Breast epithelium (tissue), 4 donors: ENCODE measurements around the gene WFDC5. TPM values are rescaled to one million over a fixed set of nuclear protein-coding genes. Genes with fewer than 3 reads are reported as not detected.

ENCODE experiments used
- DNase-seq, 2 donors: peaks; one replicate each; pipeline ENCODE4 v3.0.0-alpha.2; 2019; ENCODE audit warnings: low spot score in 2 of 2
- H3K27ac ChIP-seq, 2 donors: fragments of 200-600 bp; sonication (generic) in 1 of 2; one replicate each; pipeline ENCODE4 v1.5.1; 2016 to 2019; ENCODE audit warnings: mild to moderate bottlenecking in 1 of 2
- H3K27me3 ChIP-seq, 2 donors: fragments of 200-600 bp; sonication (generic) in 1 of 2; one replicate each; pipeline versions ENCODE4 v1.5.1 to v1.6.0; 2017 to 2019; ENCODE audit warnings: control low read depth in 1 of 2, mild to moderate bottlenecking in 1 of 2
- H3K36me3 ChIP-seq: fragments of 200-600 bp; one replicate; pipeline ENCODE4 v1.5.1; 2019
- H3K4me1 ChIP-seq, 2 donors: fragments of 200-600 bp; sonication (generic); one replicate each; pipeline ENCODE4 v1.5.1; 2016 to 2019; ENCODE audit warnings: control low read depth in 1 of 2
- H3K4me3 ChIP-seq, 3 donors: fragments of 200-600 bp; sonication (generic); 1 replicate in 2 of 3; 2 replicates in 1 of 3; pipeline ENCODE4 v1.5.1; 2016 to 2019; ENCODE audit warnings: mild to moderate bottlenecking in 3 of 3, moderate library complexity in 2 of 3
- H3K9me3 ChIP-seq, 2 donors: fragments of 200-600 bp; sonication (generic) in 1 of 2; one replicate each; pipeline ENCODE4 v1.5.1; 2016 to 2019; ENCODE audit warnings: control low read depth in 1 of 2
- POLR2A ChIP-seq: fragments of 450-650 bp; IDR thresholded peaks from one replicate; pipeline ENCODE4 v1.6.1; 2016; ENCODE audit warnings: antibody characterized with exemption, mild to moderate bottlenecking, moderate library complexity
- POLR2AphosphoS5 ChIP-seq, 3 donors: sonication (generic); formaldehyde crosslinking; IDR thresholded peaks; one replicate each; pipeline ENCODE4 v1.6.1; 2017; ENCODE audit warnings: antibody characterized with exemption in 3 of 3
- intact Hi-C: fragments of 100-400 bp; cut with DNase I; formaldehyde crosslinking; loops from one replicate; pipeline ENCODE4 v1.15.1; 2023; ENCODE audit warnings: low total_unique reads
- total RNA-seq, 3 donors: library from RNA; depleted of rRNA; stranded (reverse); fragments of >200 nt; gene quantifications; one replicate each; pipeline ENCODE4 v1.1.0, GENCODE V29; 2016
- TF ChIP-seq, protein P1 (sequence below), 3 donors: fragments of 450-650 bp; IDR thresholded peaks; one replicate each; pipeline ENCODE4 v1.5.1; 2016 to 2017; ENCODE audit warnings: antibody characterized with exemption in 3 of 3, mild to moderate bottlenecking in 3 of 3, moderate library complexity in 3 of 3

WFDC5 gene
- total RNA-seq, 3 donors from 2014 or later, result not detected

DNA sequence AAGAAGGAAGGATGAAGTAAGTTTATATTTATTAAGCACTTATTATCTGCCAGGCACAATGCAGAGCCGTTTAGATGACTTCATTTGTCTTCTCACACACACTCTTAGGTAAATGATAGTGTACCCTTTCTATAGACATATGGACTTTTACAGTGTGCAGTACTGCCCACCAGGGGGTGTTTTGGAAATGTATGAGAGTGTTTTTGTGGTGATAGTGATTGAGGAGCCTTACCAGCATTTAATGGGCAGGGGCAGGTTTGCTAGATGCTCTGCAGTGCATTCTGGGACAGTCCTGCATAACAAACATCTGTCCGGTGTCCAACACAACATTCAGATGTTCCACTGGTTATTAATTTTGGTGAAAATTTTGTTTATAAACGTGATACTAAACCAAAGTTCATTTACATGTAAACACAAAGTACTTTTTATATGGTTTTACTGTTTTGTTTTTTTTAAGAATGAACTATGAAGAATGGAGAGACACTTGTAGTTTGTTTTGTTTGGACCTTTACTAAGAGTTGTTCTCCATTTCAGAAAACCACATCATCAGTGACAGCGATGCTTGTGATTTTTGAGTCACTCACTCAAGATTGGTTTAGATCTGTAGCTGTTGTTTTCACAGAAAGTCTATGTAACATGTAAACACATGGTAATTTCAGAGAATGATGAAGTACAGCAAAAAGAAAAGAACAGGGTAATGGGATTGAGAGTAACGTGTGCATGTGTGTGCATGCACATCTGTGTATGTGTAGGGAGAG is 33.9 kb downstream of the WFDC5 start:
- no peaks in the 10 kb centered on the region for H3K36me3 ChIP-seq

DNA sequence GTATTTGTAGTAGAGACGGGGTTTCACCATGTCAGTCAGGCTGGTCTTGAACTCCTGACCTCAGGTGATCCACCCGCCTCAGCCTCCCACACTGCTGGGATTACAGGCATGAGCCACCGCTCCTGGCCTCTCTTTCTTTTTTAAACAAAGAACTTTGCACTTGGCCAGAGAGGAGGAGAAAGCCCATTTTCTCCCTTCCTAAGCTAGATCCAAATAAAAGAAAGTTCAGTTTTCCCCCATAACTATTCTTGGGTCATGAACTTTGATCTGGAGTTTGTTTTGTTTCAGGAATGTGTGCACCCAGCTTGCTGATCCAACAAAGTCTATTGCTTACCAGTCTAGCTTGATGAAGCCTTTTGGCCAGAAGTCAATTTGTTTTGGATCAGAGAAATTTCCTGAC is 37.4 kb downstream of the WFDC5 start:
- Histone ChIP-seq H3K9me3 (peaks cover 5 to 7% of the 10 kb centered on the region in 2 donors), H3K4me1 (no peaks in the 10 kb centered on the region), H3K27me3 (no peaks in the 10 kb centered on the region), H3K4me3 (no peak overlapping the region), H3K36me3 (no peaks in the 10 kb centered on the region), H3K27ac (no peak overlapping the region)
- intact Hi-C loops, result no loop called here
- TF ChIP-seq POLR2A (no peak), POLR2AphosphoS5 (IDR thresholded peaks at IDR 0.05) (no peak)
- TF ChIP-seq, protein P1, sequence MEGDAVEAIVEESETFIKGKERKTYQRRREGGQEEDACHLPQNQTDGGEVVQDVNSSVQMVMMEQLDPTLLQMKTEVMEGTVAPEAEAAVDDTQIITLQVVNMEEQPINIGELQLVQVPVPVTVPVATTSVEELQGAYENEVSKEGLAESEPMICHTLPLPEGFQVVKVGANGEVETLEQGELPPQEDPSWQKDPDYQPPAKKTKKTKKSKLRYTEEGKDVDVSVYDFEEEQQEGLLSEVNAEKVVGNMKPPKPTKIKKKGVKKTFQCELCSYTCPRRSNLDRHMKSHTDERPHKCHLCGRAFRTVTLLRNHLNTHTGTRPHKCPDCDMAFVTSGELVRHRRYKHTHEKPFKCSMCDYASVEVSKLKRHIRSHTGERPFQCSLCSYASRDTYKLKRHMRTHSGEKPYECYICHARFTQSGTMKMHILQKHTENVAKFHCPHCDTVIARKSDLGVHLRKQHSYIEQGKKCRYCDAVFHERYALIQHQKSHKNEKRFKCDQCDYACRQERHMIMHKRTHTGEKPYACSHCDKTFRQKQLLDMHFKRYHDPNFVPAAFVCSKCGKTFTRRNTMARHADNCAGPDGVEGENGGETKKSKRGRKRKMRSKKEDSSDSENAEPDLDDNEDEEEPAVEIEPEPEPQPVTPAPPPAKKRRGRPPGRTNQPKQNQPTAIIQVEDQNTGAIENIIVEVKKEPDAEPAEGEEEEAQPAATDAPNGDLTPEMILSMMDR (IDR thresholded peaks at IDR 0.05), result no peak
- DNase-seq, result no peak

More for the DNA sequence above, 33.9 kb downstream of the WFDC5 start:
- H3K4me1 ChIP-seq, result no peaks in the 10 kb centered on the region
- no peak overlapping the region for H3K4me3 ChIP-seq
- H3K9me3 ChIP-seq, result peaks cover 5 to 11% of the 10 kb centered on the region in 2 donors
- no peaks in the 10 kb centered on the region for H3K27me3 ChIP-seq
- H3K27ac ChIP-seq, result no peak overlapping the region
- intact Hi-C loops, result no loop called here
- TF ChIP-seq, protein P1 (IDR thresholded peaks at IDR 0.05), result no peak
- TF ChIP-seq POLR2AphosphoS5 (IDR thresholded peaks at IDR 0.05) (no peak), POLR2A (no peak)
- no peak for DNase-seq

DNA sequence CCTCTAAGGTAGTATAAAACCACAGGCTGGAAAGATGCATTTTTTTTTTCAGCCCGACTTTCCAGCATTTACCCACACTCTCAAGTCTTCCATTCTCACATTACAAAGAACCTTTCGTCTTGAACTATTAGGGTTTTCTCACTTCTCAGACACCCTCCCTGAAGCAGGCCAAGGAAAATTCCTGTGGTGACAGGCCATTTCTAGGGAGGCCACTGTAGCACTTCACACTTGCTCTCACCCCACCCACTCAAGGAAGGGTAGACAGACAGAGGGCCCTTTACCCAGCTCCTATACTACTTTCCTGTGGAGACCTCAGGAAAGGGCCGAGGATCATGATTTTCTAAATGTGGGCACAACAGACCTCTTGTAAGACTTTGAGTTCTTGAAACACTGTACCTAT is 41.8 kb downstream of the WFDC5 start:
- intact Hi-C loops, result no loop called here
- TF ChIP-seq, protein P1 (IDR thresholded peaks at IDR 0.05), result no peak
- TF ChIP-seq POLR2A, result no peak
- TF ChIP-seq POLR2AphosphoS5 (IDR thresholded peaks at IDR 0.05), result no peak
- no peaks in the 10 kb centered on the region for H3K4me1 ChIP-seq
- no peaks in the 10 kb centered on the region for H3K27me3 ChIP-seq
- no peaks in the 10 kb centered on the region for H3K9me3 ChIP-seq
- no peak overlapping the region for H3K4me3 ChIP-seq
- DNase-seq, result no peak
- no peaks in the 10 kb centered on the region for H3K36me3 ChIP-seq
- H3K27ac ChIP-seq, result no peak overlapping the region

DNA sequence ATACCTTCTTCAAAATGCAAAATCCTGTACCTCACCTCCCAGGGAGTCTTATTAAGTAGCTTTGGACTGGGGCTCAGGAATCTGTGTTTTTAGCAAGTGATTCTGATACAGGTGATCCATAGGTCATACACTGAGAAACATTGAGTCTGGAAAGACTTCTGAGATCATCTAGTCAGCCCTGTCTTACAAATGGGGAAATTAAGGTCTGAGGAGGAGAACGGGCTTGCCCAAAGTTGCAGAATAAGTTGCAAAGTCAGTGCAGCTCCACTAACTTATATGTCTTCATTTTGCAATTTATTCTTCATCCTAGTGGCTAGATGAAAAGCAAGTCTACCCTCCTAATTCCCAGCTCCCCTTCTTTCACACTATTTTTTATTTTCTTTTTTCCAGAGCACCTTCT is 42.9 kb downstream of the WFDC5 start:
- no peaks in the 10 kb centered on the region for H3K4me1 ChIP-seq
- H3K36me3 ChIP-seq, result no peaks in the 10 kb centered on the region
- no peak for DNase-seq
- no peaks in the 10 kb centered on the region for H3K9me3 ChIP-seq
- no peaks in the 10 kb centered on the region for H3K27me3 ChIP-seq
- intact Hi-C loops, result no loop called here
- H3K4me3 ChIP-seq, result no peak overlapping the region
- no peak overlapping the region for H3K27ac ChIP-seq
- TF ChIP-seq POLR2AphosphoS5 (IDR thresholded peaks at IDR 0.05), result no peak
- no peak for TF ChIP-seq POLR2A
- TF ChIP-seq, protein P1 (IDR thresholded peaks at IDR 0.05), result no peak

GRCh38 chr20:45070932-45071632 is 43.9 kb downstream of the WFDC5 start:
- TF ChIP-seq POLR2A, result no peak
- TF ChIP-seq POLR2AphosphoS5 (IDR thresholded peaks at IDR 0.05), result no peak
- TF ChIP-seq, protein P1 (IDR thresholded peaks at IDR 0.05), result no peak
- intact Hi-C loops, result no loop called here

More at GRCh38 chr20:45070932-45071632, 43.9 kb downstream of the WFDC5 start:
- Histone ChIP-seq H3K4me1 (no peaks in the 10 kb centered on the region), H3K27me3 (no peaks in the 10 kb centered on the region), H3K4me3 (no peak overlapping the region), H3K36me3 (no peaks in the 10 kb centered on the region), H3K9me3 (no peaks in the 10 kb centered on the region), H3K27ac (no peak overlapping the region)
- no peak for DNase-seq
